HG03025 (cell line): Measurements from ENCODE around the gene NSMF.
"Not testable (repeated sequence)": the region's sequence is repeated elsewhere in the genome, so short reads cannot be mapped to it uniquely, and the experiment has no call there.

Experiments
- ATAC-seq: cut with Tn5 transposase; IDR thresholded peaks from one replicate; pipeline ENCODE4 v1.9.1; 2021; ENCODE audit warnings: mild to moderate bottlenecking, moderate library complexity; ENCODE audit not compliant: unreplicated experiment, low FRiP score

NSMF gene

DNA sequence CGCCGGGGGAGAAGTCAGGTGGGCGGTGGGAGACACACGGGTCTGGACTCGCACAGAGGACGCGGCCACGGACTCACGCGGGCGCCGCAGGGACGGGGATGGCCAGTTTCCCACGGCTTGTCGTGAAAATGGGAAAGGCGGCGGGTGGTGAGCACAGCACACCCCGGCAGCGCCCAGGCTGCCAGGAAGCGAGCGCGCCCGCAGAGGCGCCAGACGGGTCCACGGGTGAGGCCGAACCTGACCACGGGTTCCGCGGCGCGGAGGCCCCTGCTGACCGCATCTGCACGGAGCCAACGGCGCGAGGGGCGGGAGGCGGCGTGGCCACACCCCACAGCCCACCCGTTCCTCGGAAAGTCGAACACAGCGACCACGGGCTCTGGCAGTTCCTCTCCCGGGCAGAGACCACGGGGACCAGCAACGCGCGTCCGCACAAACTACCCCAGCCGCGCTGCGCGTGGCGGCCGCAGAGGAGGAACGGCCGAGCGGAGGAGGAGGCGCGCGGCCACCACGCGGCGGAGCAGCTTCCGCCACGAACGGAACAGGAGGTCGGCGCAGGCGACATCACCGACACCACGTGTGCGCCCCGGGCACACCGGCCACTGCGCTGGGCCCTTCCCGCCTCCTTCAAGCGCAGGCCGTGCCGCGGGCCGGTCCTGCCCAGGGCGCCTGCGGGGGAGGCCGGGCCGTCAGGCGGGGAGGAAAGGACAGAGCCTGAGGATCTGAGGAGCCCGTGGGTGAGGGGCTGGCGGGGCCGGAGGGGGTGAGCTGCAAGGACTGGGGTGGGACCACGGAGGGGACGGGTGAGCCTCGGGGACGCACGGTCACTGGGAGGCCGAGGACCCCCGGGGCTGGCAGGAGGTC lies 41.7 kb downstream of the NSMF start:
- ATAC-seq, result no peak

DNA sequence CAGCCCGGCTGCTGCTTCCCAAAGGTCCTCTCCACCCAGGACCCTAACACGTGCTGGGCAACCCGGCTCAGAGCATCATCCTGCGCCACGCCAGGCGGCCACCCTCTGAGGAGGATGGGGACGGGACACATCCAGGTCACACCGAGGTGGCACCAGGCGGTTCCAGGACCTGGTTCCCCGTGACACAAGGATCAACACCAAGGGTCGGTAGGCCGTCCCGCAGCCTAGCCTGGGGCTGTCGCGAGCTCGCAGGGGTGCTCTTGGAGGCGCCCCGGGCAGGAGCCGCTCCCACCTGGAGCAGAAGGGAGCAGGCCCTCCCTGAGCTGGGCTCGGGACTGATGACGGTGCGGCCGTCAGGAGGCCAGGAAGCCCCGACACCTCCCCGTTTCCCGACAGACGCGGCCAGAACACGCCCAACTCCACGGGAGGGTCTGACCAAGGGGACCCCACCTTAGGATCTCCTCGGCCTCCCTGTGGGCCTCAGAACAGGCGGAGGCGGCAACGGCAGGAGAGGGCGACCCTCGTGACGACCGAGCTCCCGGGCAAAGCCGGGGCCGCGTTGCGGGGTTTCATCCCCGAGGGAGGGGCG lies 42.5 kb downstream of the NSMF start:
- no peak for ATAC-seq

DNA sequence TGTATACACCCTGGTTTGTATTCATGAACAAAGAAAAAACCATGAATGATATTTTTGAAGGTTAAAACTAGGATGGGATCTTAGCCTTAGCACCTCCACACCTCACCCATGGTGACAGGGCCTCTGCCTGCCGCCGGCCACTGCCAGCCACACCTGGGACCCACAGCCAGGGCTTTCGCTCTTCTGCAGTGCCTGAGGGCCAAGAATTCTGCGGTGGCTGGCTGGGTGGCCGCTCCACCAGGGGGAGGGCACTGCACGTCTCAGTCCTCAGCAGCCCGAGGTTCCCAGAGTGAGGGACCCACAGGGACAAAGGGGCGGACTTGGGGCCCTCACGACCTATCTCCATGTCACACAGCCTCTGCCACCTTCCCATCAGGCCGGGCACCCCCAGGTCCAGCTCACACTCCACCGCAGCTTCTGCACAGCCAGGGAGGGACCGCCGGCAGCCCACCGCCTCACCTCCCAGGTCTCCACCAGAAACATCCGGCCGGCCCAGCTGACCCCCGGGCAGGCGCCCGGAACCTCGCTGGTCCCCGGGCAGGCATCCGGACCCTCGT lies 43.0 kb downstream of the NSMF start:
- no peak for ATAC-seq

DNA sequence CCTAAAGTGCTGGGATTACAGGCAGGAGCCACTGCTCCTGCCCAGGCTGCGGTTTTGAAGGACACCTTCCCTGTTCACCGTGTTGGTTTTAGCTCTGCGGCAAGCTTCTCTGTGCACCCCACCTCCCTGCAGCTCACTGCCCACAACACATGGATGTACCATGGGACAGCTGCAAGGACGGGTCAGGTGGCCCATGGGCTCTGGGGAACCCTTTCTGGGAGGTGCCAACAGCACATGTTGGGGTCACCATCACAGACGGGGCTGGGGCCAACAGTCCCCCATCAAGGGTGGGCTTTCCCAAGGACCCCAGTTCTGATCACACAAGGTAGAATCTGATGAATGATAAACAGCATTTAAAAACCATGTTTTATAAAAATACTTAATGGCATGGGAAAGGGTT lies 43.7 kb downstream of the NSMF start:
- ATAC-seq, result no peak

DNA sequence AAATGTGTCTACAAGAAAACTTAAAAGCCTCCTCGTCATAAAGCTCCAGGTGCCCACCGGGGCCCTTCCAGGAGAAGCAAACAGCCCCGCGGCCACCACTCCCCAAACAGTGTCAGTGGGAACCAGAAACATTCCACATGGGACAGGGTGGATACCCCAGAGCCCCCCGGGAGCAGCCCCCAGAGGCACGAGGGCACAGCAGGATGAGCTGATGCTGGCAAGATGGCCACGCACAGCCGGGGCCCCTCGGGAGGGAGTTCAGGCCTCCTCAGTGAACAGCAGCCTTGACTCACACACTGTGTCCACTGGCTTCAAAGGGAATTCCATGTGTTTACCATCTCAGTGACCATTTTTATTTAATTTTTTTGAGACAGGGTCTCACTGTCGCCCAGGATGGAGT lies 46.7 kb downstream of the NSMF start:
- no peak for ATAC-seq

DNA sequence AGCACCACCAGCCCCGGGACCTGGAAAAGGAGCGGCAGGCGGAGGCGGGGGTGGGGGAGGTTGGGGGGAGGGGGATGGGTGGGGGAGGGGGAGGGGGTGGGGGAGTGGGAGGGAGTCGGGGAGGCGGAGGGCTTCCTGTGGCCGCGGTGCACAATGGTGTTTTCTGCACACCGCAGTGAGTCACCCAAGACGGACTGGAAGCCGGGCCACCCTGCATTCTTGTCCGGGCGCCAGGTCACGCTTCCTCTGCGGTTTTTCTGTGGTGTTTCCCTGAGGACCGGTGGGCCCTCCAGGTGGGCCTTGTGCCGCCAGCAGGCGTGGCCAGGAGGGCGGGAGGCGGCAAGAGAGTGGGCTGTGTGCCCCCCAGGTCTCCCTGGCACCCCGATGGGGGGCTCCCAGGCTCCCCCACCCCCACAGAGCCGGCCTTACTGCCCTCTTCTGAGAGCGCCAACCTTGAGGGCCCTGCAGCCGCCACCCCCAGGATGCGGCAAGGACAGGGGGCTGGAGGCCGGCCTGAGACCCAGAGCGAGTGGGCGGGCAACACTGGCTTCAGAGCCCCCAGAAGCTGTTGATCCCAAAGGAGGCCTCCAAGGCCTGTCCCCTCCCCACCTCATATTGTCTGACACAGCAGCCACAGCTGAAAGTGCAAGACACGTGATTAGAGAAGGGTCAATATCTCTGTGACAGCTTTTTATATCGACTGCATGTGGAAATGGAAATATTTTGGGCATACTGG lies 47.3 kb downstream of the NSMF start:
- ATAC-seq, result no peak

- no peak for ATAC-seq
These were observed 47.9 kb downstream of the NSMF start for GRCh38 chr9:137411260-137411644.

DNA sequence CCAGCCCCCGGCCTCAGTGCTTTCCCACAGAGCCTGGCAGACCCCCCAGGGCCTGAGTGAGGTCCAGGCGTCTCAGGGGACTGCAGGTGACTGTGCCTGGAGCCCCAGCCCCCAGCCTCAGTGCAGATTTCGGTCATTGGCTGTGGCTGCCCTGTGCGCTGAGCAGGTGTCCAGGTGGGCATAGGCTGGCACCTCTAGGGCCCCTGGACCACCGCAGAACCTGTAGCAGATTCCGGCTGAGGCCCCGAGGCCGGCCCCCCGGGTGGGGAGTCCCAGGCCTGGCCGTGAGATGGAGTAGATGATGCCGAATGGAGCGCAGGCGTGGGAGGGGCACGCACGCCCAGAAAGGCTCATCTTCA lies 48.3 kb downstream of the NSMF start:
- no peak for ATAC-seq

DNA sequence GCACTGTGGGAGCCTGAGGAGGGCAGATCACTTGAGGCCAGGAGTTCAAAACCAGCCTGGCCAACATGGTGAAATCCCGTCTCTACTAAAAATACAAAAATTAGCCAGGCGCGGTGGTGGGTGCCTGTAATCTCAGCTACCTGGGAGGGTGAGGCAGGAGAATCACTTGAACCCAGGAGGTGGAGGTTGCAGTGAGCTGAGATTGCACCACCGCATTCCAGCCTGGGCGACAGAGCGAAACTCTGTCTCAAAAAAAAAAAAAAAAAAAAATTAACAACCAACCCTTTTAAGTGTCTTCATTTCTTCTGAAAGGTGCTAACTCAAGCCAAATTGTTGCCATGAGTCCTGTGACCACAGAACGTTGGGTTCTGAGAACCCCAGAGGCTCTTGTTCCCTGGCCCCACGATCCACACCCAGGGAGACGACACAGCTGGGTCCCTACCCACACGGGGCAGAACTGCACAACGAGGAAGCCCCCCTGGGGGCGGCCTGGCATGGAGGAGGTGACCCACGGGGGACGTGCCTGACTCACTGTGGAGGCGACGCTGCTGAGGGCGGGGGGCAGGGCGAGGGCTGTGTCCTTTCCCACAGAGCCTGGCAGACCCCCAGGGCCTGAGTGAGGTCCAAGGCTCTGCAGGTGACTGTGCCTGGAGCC lies 48.8 kb downstream of the NSMF start:
- ATAC-seq, result not testable (repeated sequence)

DNA sequence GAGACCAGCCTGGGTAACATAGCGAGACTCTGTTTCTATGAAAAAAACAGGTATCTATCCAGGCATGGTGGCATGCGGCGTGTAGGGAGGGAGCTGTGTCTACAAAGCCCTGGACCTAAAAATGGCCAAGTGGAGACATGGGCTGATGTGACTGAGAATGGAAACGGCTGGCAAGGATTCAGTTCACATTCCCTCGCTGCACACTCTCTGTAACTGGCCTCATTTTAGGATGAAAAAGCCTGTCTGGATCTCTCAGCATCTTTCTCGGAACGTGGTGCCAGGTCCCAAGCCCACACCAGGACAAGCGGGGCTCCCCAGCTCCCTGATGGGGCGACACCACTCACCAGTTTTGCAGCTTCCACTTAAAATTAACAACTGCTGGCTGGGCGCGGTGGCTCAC lies 49.6 kb downstream of the NSMF start:
- ATAC-seq, result no peak

GRCh38 chr9:137408651-137409405 lies 50.3 kb downstream of the NSMF start:
- ATAC-seq, result no peak

- ATAC-seq, result no peak
These were observed 51.4 kb downstream of the NSMF start for GRCh38 chr9:137407590-137408300.

GRCh38 chr9:137406876-137407589 lies 52.1 kb downstream of the NSMF start:
- no peak for ATAC-seq

GRCh38 chr9:137406085-137406760 lies 52.9 kb downstream of the NSMF start:
- no peak for ATAC-seq

DNA sequence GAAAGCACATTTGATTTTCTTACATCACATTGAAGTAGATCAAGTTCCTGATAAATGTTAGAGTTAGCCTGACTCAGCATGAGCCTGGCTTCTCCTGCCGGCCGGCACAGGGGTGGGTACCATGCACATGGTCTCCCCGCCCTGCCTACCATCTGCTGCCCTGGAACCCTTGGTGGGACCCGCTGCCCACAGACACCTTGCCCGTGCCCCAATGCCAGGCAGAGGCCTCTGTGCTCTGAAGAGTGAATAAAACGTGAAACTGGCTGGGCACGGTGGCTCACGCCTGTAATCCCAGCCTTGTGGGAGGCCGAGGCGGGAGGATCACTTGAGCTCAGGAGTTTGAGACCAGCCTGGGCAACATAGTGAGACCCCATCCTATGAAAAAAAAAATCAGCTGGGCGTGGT lies 53.5 kb downstream of the NSMF start:
- no peak for ATAC-seq

DNA sequence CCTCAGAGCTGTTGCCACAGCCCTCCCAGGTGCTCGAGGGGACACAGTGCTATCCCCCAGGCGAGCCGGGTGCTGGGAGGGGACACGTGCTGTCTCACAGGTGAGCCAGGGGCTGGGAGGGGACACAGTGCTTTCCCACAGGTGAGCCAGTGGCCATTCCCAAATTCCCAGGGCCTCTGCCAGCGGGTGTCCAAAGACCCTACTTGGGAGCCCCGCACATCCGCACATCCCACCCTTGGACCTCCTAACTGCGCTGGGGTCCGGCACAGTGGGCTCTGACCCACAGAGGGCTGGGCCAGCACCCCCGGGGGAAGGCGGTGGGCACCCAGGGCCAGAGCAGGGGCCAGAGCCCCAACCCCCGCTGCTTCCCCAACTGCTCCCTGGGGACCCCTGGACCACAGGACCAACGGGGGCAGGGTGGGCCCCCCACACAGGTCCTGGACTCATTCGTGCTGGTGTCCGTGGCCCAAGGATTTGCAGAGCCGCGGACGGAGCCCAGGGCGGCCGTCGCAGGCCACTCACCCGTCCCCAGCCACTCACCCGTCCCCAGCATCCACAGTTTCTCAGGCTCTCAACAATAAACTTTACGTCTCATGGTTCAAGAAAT lies 54.1 kb downstream of the NSMF start:
- no peak for ATAC-seq

- no peak for ATAC-seq
These were observed 55.9 kb downstream of the NSMF start for GRCh38 chr9:137403269-137403668.

- ATAC-seq, result no peak
These were observed 56.4 kb downstream of the NSMF start for GRCh38 chr9:137402746-137403145.
